Measurements from ENCODE around the gene TP53I3.

GRCh38 chr2:24077879-24078278 lies 6.8 kb downstream of the TP53I3 start:
- TF ChIP-seq CTCF (conservative IDR thresholded peaks at IDR 0.05; ENCODE audit: low read depth, low read length) (no peak), POLR2A (IDR thresholded peaks at IDR 0.05; ENCODE audit: low read depth, low read length) (no peak)
